NOMO-1 (cell line): ENCODE measurements around the gene PCDHB7.
"Not testable (repeated sequence)": the region's sequence is repeated elsewhere in the genome, so short reads cannot be mapped to it uniquely, and the experiment has no call there.

ENCODE experiments used
- DNase-seq, 2 experiments: peaks; one replicate each; lab custom pipeline; 2025; ENCODE audit not compliant: unreplicated experiment in 2 of 2; lab: John Stamatoyannopoulos, UW

PCDHB7 gene

DNA sequence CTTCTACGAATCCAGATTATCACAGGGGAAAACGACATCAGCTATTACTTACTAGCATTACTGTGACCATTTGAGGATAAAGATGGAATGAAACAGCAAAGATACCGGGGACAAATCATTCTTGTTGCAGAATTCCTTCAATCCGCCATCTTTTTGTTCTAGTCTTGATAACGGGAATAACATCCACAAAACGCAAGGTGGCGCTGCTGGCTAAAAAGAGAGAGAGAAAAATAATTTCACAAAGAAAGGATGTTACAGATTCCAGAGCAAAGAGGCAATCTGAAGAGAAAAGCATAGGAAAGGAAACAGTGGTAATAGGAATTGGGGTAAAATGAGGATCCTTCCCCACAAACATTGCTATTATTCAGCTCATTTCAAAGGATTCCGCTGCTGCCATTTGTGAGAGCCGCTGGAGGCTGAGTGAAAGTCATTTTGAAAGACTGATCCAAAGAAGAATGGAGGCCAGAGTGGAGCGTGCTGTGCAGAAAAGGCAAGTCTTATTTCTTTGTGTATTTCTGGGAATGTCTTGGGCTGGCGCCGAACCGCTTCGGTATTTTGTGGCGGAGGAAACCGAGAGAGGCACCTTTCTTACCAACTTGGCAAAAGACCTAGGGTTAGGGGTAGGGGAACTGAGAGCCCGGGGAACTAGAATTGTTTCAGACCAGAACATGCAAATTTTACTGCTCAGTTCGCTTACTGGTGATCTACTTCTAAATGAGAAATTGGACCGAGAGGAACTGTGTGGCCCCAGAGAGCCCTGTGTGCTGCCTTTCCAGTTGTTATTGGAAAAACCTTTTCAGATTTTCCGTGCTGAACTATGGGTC, at the start of gene PCDHB7:
TSS of gene PCDHB7 (plus strand) at position 264 of the 824 bp plus-strand sequence. CDS start at position 456, 192 bp downstream.
- DNase-seq, result peak in 1 of 2 experiments; percentile 8

- not testable (repeated sequence) for DNase-seq
Observed at GRCh38 chr5:141123396-141124135, 48.9 kb upstream of the PCDHB7 start.

DNA sequence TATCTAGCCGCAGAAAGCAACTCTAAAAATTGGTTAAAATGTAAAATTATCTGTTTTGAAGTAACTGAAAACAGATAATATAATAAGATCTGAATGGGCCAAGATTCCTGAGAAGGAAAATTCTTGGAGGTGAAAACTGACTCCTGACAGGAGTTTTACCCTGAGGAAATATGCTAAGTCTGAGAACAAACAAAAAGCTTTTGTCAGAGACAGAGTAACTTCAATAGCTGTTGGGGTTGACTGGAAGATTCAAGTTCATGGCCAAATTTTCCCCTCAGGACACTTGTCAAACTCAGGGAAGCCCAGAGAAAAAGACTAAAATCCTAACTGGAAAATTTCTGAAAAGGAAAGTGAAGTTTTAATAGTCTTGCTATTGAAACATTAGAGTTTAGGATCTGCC, 45.1 kb upstream of the PCDHB7 start:
- no peak for DNase-seq

DNA sequence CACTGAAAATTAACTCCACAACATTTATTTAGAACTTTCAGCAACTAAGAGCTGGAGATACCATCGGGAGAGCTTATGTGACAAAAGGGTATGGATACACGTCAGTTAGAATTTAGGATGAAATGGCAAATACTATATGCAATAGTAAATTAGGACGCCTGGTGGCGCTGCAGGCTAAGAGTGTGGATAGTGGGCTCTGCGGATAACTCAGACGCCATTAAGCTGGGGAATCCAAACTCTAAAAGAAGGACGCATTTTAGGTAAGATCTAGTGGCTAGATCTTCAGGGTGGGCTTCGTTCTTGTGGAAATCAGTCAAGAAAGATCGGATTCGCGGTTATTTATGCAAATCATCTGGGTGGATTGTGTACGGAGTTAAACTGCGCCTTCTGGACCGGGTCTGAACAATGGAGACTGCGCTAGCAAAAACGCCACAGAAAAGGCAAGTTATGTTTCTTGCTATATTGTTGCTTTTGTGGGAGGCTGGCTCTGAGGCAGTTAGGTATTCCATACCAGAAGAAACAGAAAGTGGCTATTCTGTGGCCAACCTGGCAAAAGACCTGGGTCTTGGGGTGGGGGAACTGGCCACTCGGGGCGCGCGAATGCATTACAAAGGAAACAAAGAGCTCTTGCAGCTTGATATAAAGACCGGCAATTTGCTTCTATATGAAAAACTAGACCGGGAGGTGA, 37.3 kb upstream of the PCDHB7 start, which contains the start of gene PCDHB5:
TSS of gene PCDHB5 (plus strand) at position 177 of the 688 bp plus-strand sequence. CDS start at position 406, 229 bp downstream.
- no peak for DNase-seq

- no peak for DNase-seq
Observed at GRCh38 chr5:141135718-141136266, 36.7 kb upstream of the PCDHB7 start.

DNA sequence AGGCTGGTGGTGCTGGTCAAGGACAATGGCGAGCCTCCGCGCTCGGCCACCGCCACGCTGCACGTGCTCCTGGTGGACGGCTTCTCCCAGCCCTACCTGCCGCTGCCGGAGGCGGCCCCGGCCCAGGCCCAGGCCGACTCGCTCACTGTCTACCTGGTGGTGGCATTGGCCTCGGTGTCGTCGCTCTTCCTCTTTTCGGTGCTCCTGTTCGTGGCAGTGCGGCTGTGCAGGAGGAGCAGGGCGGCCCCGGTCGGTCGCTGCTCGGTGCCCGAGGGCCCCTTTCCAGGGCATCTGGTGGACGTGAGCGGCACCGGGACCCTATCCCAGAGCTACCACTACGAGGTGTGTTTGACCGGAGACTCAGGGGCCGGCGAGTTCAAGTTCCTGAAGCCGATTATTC, 35.1 kb upstream of the PCDHB7 start:
- DNase-seq, result not testable (repeated sequence)

- DNase-seq, result no peak
Observed at GRCh38 chr5:141149812-141150211, 22.6 kb upstream of the PCDHB7 start, which contains the start of gene PCDHB6. PCDHB6 (plus strand) TSS chr5:141150057; CDS start chr5:141150258, 201 bp downstream.

GRCh38 chr5:141150224-141150992, 22.0 kb upstream of the PCDHB7 start:
- no peak for DNase-seq

- DNase-seq, result no peak
Observed at GRCh38 chr5:141150993-141151325, 21.5 kb upstream of the PCDHB7 start.

- DNase-seq, result not testable (repeated sequence)
Observed at GRCh38 chr5:141151632-141152031, 20.8 kb upstream of the PCDHB7 start.

GRCh38 chr5:141152096-141152495, 20.3 kb upstream of the PCDHB7 start:
- DNase-seq, result not testable (repeated sequence)

GRCh38 chr5:141155540-141156374, 16.7 kb upstream of the PCDHB7 start:
- DNase-seq, result no peak

DNA sequence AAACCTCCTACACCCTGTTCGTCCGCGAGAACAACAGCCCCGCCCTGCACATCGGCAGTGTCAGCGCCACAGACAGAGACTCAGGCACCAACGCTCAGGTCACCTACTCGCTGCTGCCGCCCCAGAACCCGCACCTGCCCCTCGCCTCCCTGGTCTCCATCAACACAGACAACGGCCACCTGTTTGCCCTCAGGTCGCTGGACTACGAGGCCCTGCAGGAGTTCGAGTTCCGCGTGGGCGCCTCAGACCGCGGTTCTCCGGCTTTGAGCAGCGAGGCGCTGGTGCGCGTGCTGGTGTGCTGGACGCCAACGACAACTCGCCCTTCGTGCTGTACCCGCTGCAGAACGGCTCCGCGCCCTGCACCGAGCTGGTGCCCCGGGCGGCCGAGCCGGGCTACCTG, 15.1 kb upstream of the PCDHB7 start:
- not testable (repeated sequence) for DNase-seq

DNA sequence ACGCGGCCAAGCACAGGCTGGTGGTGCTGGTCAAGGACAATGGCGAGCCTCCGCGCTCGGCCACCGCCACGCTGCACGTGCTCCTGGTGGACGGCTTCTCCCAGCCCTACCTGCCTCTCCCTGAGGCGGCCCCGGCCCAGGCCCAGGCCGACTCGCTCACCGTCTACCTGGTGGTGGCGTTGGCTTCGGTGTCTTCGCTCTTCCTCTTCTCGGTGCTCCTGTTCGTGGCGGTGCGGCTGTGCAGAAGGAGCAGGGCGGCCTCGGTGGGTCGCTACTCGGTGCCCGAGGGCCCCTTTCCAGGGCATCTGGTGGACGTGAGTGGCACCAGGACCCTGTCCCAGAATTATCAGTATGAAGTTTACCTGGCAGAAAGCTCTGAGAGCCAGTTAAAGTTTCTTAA, 14.5 kb upstream of the PCDHB7 start:
- DNase-seq, result not testable (repeated sequence)

GRCh38 chr5:141174291-141175104, 2.1 kb downstream of the PCDHB7 start:
- DNase-seq, result not testable (repeated sequence)

GRCh38 chr5:141175933-141176332, 3.5 kb downstream of the PCDHB7 start:
- DNase-seq, result no peak

DNA sequence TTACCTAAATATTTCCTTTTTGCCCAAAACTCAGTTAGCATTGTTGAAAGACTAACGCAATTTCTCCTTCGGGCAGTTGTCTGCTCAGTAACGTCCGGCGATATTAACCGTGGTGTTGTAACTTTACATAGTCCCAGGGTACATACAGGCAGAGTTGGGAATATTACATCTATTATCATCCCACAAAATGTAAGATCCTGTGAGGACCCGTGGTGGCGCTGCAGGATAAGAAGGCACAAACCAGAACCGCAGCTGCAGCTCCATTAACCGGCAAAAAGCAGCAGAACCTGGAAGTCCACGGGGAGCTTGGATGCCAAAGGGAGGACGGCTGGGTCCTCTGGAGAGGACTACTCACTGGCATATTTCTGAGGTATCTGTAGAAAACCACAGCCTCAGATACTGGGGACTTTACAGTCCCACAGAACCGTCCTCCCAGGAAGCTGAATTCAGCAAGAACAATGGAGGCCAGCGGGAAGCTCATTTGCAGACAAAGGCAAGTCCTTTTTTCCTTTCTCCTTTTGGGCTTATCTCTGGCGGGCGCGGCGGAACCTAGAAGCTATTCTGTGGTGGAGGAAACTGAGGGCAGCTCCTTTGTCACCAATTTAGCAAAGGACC, 5.2 kb downstream of the PCDHB7 start, which contains the start of gene PCDHB8:
TSS of gene PCDHB8 (plus strand) at position 214 of the 615 bp plus-strand sequence. CDS start at position 459, 245 bp downstream.
- not testable (repeated sequence) for DNase-seq

DNA sequence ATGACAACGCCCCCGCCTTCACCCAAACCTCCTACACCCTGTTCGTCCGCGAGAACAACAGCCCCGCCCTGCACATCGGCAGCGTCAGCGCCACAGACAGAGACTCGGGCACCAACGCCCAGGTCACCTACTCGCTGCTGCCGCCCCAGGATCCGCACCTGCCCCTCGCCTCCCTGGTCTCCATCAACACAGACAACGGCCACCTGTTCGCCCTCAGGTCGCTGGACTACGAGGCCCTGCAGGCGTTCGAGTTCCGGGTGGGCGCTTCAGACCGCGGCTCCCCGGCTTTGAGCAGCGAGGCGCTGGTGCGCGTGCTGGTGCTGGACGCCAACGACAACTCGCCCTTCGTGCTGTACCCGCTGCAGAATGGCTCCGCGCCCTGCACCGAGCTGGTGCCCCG, 6.9 kb downstream of the PCDHB7 start:
- not testable (repeated sequence) for DNase-seq
